Measurements from ENCODE around the gene HOXB5. TPM values are rescaled to one million over a fixed set of nuclear protein-coding genes. Genes with fewer than 3 reads are reported as not detected.

HOXB5 gene
- total RNA-seq, 2 experiments from 2014 or later = not detected

DNA sequence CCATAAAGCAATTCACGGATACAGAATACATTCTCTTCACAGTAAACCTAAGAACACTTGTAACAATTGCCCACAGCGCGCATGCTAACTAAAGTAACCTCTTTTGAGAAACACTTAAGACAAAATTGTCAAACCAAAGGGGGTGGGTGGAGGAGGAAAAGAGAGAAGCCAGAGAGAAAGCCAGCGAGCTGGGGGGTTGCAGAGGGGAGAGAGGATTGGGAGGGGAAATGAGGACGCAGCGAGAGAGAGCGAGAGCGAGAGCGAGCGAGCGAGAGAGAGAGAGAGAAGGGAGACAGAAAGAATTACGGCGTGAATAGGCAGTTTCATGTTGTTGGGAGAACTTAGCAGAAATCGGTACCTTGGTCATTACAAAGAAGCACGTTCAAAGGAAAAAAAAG is 18.9 kb upstream of the HOXB5 start:
- no peak overlapping the region for H3K27ac Mint-ChIP-seq
- peak overlapping the region; percentile 67 for H3K4me3 Mint-ChIP-seq
- CTCF ChIA-PET = interaction anchor here (0.7 to 2.7 kb wide), 8 partner anchors 11 to 130 kb away, joined by 3 to 19 read pairs (median 5); partner anchors contain the start of genes HOXB5 and HOXB9
- intact Hi-C loops (cut with micrococcal nuclease) = loop anchor here (2.0 to 5.0 kb wide), 2 partner anchors 16 to 110 kb away; partner anchors contain the start of genes PRAC1 and PRAC2
- peaks cover 75% of the 10 kb centered on the region for H3K27me3 Mint-ChIP-seq (ENCODE audit: low read depth)
- peaks cover 39% of the 10 kb centered on the region for H3K4me1 Mint-ChIP-seq (ENCODE audit: low read depth)
- no peaks in the 10 kb centered on the region for H3K9me3 Mint-ChIP-seq
- H3K36me3 Mint-ChIP-seq (ENCODE audit: low read depth) = no peaks in the 10 kb centered on the region
- no peak for DNase-seq

DNA sequence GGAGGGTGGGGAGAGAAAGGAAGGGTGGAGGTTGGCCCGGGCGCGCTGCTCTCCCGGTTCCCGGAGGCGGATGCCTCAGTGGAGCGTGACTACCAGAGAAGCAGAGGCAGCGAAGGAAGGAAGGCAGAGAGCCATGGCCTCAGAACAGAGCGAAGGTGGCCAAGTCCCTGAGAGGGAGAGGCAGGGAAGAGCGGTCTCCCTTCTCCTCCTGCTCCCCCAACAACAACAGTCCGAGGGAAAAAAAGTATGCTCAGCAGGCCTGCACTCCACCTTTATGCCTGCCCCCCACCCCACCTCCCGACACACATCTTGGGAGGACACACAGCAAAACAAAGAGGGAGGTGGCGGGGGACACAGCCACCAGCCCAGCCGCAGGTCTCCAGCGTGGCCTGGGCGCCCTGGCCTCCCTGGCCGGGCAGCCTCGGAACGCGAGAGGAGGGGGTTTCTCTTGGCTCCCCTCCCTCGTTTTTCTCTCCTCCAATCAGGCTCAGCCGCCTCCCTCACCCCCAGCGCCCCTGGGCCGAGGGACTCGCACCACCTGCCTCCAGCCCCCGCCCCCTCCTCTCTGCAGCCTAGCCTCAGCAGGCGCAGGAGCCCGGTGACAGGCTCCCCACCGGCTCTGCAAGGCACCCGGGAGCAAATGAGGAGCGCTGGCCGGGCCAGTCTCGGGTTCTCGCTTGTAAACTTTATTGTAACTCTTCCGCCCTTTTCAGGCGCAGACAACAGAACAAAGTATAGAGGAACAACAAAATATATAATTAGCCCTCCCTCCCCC is 18.3 kb upstream of the HOXB5 start:
- no peaks in the 10 kb centered on the region for H3K36me3 Mint-ChIP-seq (ENCODE audit: low read depth)
- peaks cover 74% of the 10 kb centered on the region for H3K27me3 Mint-ChIP-seq (ENCODE audit: low read depth)
- H3K27ac Mint-ChIP-seq = no peak overlapping the region
- peaks cover 34% of the 10 kb centered on the region for H3K4me1 Mint-ChIP-seq (ENCODE audit: low read depth)
- no peaks in the 10 kb centered on the region for H3K9me3 Mint-ChIP-seq
- H3K4me3 Mint-ChIP-seq = peak overlapping the region; percentile 89
- CTCF ChIA-PET = interaction anchor here (1.5 kb wide), 1 partner anchor 14 kb away, joined by 5 read pairs; the partner anchor contains the start of gene HOXB9
- peak; percentile 32 for DNase-seq
- intact Hi-C loops (cut with micrococcal nuclease) = loop anchor here (2.0 to 5.0 kb wide), 2 partner anchors 15 to 110 kb away; partner anchors contain the start of genes PRAC1 and PRAC2

DNA sequence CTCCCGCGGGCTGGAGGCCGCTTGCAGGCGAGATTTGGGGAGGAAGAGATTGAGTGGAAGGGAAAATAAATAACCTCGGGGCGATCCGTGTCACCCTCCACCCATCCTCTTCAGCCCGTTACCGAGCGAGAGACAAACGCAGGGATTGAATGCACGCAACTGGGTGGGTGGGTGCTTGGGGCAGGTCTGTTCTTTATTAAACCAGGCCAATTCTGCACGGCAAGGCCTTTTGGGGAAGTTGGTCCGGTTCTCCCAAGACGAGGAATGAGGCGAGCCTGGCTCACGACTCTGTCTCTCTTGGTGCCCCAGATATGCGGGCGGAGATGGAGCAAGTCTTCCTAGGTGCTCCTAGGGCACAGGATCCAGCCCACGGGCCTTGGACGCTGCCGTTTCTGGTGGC is 17.6 kb upstream of the HOXB5 start:
- peak overlapping the region; percentile 89 for H3K4me3 Mint-ChIP-seq
- CTCF ChIA-PET = no interaction called here
- no peak for DNase-seq
- H3K4me1 Mint-ChIP-seq (ENCODE audit: low read depth) = peaks cover 34% of the 10 kb centered on the region
- no peaks in the 10 kb centered on the region for H3K9me3 Mint-ChIP-seq
- H3K27ac Mint-ChIP-seq = no peak overlapping the region
- H3K27me3 Mint-ChIP-seq (ENCODE audit: low read depth) = peaks cover 74% of the 10 kb centered on the region
- no peaks in the 10 kb centered on the region for H3K36me3 Mint-ChIP-seq (ENCODE audit: low read depth)
- intact Hi-C loops (cut with micrococcal nuclease) = loop anchor here (5.0 kb wide), 1 partner anchor 111 kb away; the partner anchor contains the start of genes PRAC1 and PRAC2

- Mint-ChIP-seq H3K27me3 (ENCODE audit: low read depth) (peaks cover 71% of the 10 kb centered on the region), H3K27ac (no peak within 1 kb of the TSS), H3K4me1 (ENCODE audit: low read depth) (peaks cover 33% of the 10 kb centered on the region), H3K9me3 (no peaks in the 10 kb centered on the region), H3K4me3 (peak within 1 kb of the TSS; percentile 89), H3K36me3 (ENCODE audit: low read depth) (no peaks in the 10 kb centered on the region)
- peak; percentile 77 for DNase-seq
- intact Hi-C loops (cut with micrococcal nuclease) = loop anchor here (5.0 kb wide), 1 partner anchor 112 kb away; the partner anchor contains the start of genes PRAC1 and PRAC2
- CTCF ChIA-PET = interaction anchor here (1.2 to 2.7 kb wide), 3 partner anchors 8 to 113 kb away, joined by 5 to 15 read pairs (median 5); partner anchors contain the start of gene PRAC2
These were observed 17.0 kb upstream of the HOXB5 start, which contains the start of gene HOXB7 for GRCh38 chr17:48610282-48611211. Gene HOXB7, minus strand, starts transcription at chr17:48611017. Its CDS starts 99 bp downstream, at chr17:48610918.

- CTCF ChIA-PET = interaction anchor here (0.6 to 2.7 kb wide), 5 partner anchors 8 to 187 kb away, joined by 3 to 15 read pairs (median 5); partner anchors contain the start of gene PRAC2
- no peaks in the 10 kb centered on the region for H3K36me3 Mint-ChIP-seq (ENCODE audit: low read depth)
- peaks cover 68% of the 10 kb centered on the region for H3K27me3 Mint-ChIP-seq (ENCODE audit: low read depth)
- no peaks in the 10 kb centered on the region for H3K9me3 Mint-ChIP-seq
- intact Hi-C loops (cut with micrococcal nuclease) = loop anchor here (5.0 kb wide), 1 partner anchor 112 kb away; the partner anchor contains the start of genes PRAC1 and PRAC2
- H3K27ac Mint-ChIP-seq = no peak overlapping the region
- peaks cover 27% of the 10 kb centered on the region for H3K4me1 Mint-ChIP-seq (ENCODE audit: low read depth)
- H3K4me3 Mint-ChIP-seq = peak overlapping the region; percentile 89
- DNase-seq = no peak
These were observed 16.2 kb upstream of the HOXB5 start for GRCh38 chr17:48609759-48610281.

- intact Hi-C loops (cut with micrococcal nuclease) = no loop called here
- Mint-ChIP-seq H3K4me1 (ENCODE audit: low read depth) (peaks cover 28% of the 10 kb centered on the region), H3K4me3 (no peak overlapping the region), H3K9me3 (no peaks in the 10 kb centered on the region), H3K27me3 (ENCODE audit: low read depth) (peaks cover 70% of the 10 kb centered on the region), H3K36me3 (ENCODE audit: low read depth) (no peaks in the 10 kb centered on the region), H3K27ac (no peak overlapping the region)
- CTCF ChIA-PET = interaction anchor here (0.6 to 3.3 kb wide), 5 partner anchors 7 to 188 kb away, joined by 3 to 15 read pairs (median 5); partner anchors contain the start of gene HOXB5
- DNase-seq = no peak
These were observed 15.5 kb upstream of the HOXB5 start for GRCh38 chr17:48609033-48609432.

GRCh38 chr17:48608494-48608834 is 14.9 kb upstream of the HOXB5 start:
- Mint-ChIP-seq H3K27ac (no peak overlapping the region), H3K36me3 (ENCODE audit: low read depth) (no peaks in the 10 kb centered on the region), H3K27me3 (ENCODE audit: low read depth) (peaks cover 69% of the 10 kb centered on the region), H3K9me3 (no peaks in the 10 kb centered on the region), H3K4me3 (no peak overlapping the region), H3K4me1 (ENCODE audit: low read depth) (peaks cover 27% of the 10 kb centered on the region)
- intact Hi-C loops (cut with micrococcal nuclease) = no loop called here
- CTCF ChIA-PET = interaction anchor here (1.3 to 3.3 kb wide), 3 partner anchors 10 to 24 kb away, joined by 5 to 15 read pairs (median 15); partner anchors contain the start of gene HOXB5
- DNase-seq = no peak

GRCh38 chr17:48606892-48607614 is 13.5 kb upstream of the HOXB5 start:
- intact Hi-C loops (cut with micrococcal nuclease) = no loop called here
- CTCF ChIA-PET = interaction anchor here (0.7 to 3.3 kb wide), 8 partner anchors 9 to 154 kb away, joined by 3 to 15 read pairs (median 5); partner anchors contain the start of genes HOXB5, HOXB8 and HOXB9
- no peak overlapping the region for H3K27ac Mint-ChIP-seq
- peaks cover 25% of the 10 kb centered on the region for H3K4me1 Mint-ChIP-seq (ENCODE audit: low read depth)
- no peaks in the 10 kb centered on the region for H3K9me3 Mint-ChIP-seq
- no peak overlapping the region for H3K4me3 Mint-ChIP-seq
- DNase-seq = no peak
- peaks cover 73% of the 10 kb centered on the region for H3K27me3 Mint-ChIP-seq (ENCODE audit: low read depth)
- no peaks in the 10 kb centered on the region for H3K36me3 Mint-ChIP-seq (ENCODE audit: low read depth)

DNA sequence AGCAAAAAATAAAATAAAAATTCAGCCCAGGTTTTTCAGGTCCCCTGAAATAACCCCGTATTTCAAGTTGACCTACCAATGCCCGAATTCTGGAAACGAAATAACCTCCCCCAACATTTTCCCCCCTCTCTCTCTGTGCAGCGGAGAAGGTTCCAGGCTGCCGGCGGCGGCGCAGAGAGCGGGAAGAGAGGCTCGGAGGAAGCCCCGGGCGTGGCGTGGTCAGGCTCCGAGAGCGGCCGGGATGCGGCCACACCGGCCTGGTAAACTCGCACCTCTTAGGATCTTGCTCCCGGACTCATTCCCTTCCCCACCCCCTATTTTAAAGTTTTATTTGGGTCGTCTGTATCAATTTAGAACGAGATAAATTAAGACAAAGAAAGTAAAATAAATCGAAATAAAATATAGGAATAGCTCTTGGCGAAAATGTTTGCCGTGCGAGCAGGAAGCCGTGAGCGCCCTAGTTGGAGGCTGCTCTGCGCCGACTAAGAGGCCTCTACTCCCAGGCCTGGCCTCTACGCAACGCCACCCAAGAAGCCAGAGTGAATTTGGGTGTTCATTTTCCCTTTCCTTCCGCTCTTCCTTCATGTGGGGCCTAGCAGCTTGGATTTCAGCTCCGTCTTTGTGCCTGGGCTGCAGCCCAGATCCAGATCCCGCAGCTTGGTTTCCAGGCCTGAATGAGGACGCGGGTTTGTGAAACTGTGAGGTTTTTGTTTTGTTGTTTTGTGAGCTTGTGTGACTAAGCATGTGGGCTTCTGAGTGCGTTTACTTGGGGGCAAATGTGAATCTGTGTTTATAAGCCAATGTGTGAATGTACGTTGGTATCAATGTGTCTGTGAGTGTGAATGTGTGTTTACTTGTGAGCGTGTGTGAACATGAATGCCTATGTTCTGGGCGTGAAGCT is 12.7 kb upstream of the HOXB5 start:
- H3K27me3 Mint-ChIP-seq (ENCODE audit: low read depth) = peaks cover 76% of the 10 kb centered on the region
- no peaks in the 10 kb centered on the region for H3K36me3 Mint-ChIP-seq (ENCODE audit: low read depth)
- CTCF ChIA-PET = interaction anchor here (1.0 to 3.3 kb wide), 5 partner anchors 10 to 30 kb away, joined by 3 to 15 read pairs (median 5); partner anchors contain the start of genes HOXB5, HOXB8 and HOXB9
- H3K4me1 Mint-ChIP-seq (ENCODE audit: low read depth) = peaks cover 22% of the 10 kb centered on the region
- no peak overlapping the region for H3K27ac Mint-ChIP-seq
- H3K4me3 Mint-ChIP-seq = no peak overlapping the region
- H3K9me3 Mint-ChIP-seq = no peaks in the 10 kb centered on the region
- no peak for DNase-seq
- intact Hi-C loops (cut with micrococcal nuclease) = no loop called here

- CTCF ChIA-PET = interaction anchor here (1.0 kb wide), 2 partner anchors 13 to 31 kb away, joined by 5 read pairs; no protein-coding TSS in a partner anchor
- DNase-seq = no peak
- no peak overlapping the region for H3K27ac Mint-ChIP-seq
- peaks cover 79% of the 10 kb centered on the region for H3K27me3 Mint-ChIP-seq (ENCODE audit: low read depth)
- H3K36me3 Mint-ChIP-seq (ENCODE audit: low read depth) = no peaks in the 10 kb centered on the region
- peaks cover 18% of the 10 kb centered on the region for H3K4me1 Mint-ChIP-seq (ENCODE audit: low read depth)
- no peaks in the 10 kb centered on the region for H3K9me3 Mint-ChIP-seq
- no peak overlapping the region for H3K4me3 Mint-ChIP-seq
- intact Hi-C loops (cut with micrococcal nuclease) = no loop called here
These were observed 11.9 kb upstream of the HOXB5 start for GRCh38 chr17:48605409-48605919.
